Ovary (tissue), 3 donors: ENCODE results near the gene ABHD12B.

Source experiments
- CTCF ChIP-seq, 3 donors: fragments of 450-650 bp in 2 of 3; fragments of 200-600 bp in 1 of 3; IDR thresholded peaks; one replicate each; pipeline versions ENCODE4 v1.5.1 to v1.8.0; 2016 to 2022; ENCODE audit warnings: antibody characterized with exemption in 3 of 3, mild to moderate bottlenecking in 1 of 3
- POLR2A ChIP-seq: fragments of 450-650 bp; IDR thresholded peaks from one replicate; pipeline ENCODE4 v1.6.1; 2017; ENCODE audit warnings: antibody characterized with exemption, mild to moderate bottlenecking, moderate library complexity
- donor health status: DM: no; HTN: no; CAD: no.

GRCh38 chr14:50835280-50835679 is 36.6 kb upstream of the ABHD12B start:
- TF ChIP-seq CTCF (IDR thresholded peaks at IDR 0.05) (no peak), POLR2A (no peak)
